Measurements from ENCODE around the gene SOX30.
"Not testable (repeated sequence)": the region's sequence is repeated elsewhere in the genome, so short reads cannot be mapped to it uniquely, and the experiment has no call there.

Gene SOX30

DNA sequence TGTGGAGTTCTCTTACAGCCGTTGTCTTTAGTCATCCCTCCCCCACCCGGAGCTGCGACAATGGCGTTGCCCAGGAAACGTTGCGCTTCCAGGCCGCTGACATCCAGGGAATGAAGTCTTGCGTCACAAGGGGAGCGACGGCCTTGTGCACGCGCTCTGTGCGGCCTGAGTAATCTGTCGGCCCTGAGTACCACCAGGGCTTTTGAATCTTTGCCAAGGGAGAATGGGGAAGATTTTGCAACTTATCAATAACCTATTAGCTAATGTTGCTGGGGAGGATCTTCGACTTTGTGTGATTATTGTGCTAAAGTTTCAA, at the start of gene SOX30:
TSS of gene SOX30 (minus strand) at position 62 of the 316 bp plus-strand sequence. CDS start 360 bp downstream, outside the sequence.
- in situ Hi-C loops (cut with MboI; ENCODE audit: low sequenced_read_pairs) = no loop called here

DNA sequence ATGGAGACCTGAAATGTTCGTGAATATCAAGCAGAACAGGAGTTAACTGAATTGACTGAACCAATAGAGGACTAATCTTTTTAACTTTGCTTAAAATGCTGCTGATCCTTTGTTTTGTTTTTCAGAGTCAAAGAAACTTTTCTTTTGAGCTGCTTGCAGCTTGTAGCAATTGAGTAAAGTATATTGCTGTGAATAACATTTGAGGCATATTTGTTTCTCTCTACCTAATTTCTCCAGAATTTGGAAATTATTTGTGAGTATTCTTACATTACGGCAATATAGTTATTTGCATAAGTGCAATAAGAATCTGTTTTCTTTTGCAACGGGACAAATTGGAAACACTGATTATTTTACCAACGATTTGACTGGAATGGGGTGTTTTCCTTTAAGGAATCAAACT, 46.4 kb upstream of the SOX30 start:
- in situ Hi-C loops (cut with MboI; ENCODE audit: low sequenced_read_pairs) = not testable (repeated sequence)

DNA sequence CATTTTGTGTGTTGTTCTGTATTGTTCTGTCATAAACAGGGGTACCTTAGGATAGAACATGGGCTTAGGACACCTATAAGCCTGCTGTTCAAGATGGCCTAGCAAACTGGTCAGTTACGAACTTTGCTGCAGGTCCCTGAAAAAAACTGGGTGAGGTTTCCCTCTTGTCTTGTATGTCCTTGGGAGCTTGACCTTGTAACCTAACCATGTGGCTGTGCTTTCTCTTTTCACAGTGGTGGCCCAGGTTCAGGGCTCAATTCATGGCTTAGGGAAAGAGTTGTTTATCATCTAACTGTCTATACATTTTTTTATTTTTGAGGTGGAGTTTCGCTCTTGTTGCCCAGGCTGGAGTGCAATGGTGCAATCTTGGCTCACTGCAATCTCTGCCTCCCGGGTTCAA, 43.9 kb upstream of the SOX30 start:
- in situ Hi-C loops (cut with MboI; ENCODE audit: low sequenced_read_pairs) = not testable (repeated sequence)

DNA sequence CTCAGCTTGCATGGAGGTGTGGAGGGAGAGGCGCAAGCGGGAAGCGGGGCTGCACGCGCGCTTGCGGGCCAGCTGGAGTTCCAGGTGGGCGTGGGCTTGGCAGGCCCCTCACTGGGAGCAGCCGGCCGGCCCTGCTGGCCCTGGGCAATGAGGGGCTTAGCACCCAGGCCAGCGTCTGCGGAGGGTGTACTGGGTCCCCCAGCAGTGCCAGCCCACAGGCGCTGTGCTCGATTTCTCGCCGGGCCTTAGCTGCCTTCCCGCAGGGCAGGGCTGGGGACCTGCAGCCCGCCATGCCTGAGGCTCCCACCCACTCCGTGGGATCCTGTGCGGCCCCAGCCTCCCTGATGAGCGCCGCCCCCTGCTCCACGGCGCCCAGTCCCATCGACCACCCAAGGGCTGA, 41.6 kb upstream of the SOX30 start:
- in situ Hi-C loops (cut with MboI; ENCODE audit: low sequenced_read_pairs) = not testable (repeated sequence)

DNA sequence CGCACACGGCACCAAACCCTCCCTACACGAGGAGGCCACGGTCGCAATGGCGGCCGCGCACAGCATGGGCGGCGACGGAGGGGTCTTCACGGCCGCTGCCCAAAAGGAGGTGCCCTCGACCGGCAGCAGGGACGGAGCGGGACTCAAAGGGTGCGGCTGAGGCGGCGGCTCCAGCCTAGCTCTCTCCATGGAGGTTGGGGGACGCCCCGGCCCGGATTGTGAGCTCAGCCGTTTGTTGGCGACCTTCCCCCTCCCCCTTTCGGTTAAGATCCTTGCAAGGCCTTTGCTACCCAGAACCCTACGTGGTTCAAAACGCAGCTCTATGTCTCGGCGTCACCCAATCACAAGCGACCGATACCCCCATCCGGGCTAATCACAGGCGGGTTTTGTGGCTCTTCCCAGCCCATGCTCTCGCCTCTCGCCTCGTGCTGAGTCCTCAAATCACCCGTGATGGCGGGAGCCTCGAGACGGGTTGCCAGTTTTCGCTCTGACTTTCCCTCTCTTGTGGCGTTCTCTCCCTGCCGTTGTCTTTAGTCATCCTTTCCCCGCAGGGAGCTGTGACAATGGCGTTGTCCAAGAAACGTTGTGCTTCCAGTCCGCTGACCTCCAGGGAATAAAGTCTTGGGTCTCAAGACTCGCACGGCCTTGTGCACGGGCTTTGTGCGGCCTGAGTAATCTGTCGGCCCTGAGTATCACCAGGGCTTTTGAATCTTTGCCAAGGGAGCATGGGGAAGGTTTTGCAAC, 38.6 kb upstream of the SOX30 start:
- in situ Hi-C loops (cut with MboI; ENCODE audit: low sequenced_read_pairs) = no loop called here

DNA sequence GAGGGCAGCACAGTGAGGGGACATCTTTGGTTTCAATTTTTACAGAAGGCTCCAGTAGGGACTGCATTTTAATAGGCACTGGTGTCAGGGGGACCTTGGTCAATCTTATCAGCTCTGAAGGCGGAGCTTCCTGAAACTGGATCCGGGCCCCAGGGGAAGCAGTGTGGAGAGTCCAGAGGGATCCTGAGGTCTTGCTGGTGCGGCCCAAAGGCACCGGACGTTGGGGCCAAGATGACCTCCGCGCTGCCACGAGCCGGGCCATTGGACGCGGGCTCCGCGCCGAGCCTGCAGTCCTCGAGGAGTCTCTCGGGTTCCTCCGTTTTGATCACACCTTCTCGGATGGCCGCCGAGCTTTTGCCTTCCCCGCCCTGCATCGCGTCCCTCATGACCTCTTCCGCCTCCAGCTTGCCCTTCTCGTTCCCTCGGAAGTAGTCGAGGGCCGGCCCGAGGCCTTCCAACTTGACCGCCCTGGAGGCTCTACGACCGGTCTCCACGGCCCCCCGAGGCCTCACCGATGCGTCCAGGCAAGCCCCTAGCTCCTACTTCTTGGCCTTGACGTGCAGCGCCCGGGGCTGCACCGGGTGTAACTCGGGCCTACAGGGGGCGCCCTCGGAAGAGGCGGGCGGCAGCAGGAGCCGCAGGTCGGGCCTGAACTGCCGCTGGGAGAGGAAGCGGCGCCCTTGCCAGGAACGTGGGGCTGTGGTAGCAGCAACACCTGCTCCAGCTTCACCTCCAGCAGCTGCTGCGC, 37.9 kb upstream of the SOX30 start:
- in situ Hi-C loops (cut with MboI; ENCODE audit: low sequenced_read_pairs) = no loop called here

DNA sequence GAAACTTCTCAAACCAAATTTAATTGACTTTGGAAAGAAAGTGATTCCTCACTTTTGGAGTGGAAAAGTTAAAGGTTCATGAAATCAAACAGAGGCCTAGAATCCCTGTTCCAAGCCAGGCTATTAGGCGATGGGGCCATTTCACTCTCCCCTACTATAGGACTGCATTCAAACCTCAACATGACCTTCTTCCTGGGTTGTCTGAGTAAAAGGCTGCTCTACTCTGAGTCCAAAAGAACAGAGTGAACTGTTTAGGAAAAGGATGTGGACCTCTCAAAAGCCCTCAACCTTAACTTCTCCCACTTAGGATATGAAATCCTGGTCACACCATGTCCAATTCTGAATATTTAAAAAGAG, 34.9 kb upstream of the SOX30 start:
- in situ Hi-C loops (cut with MboI; ENCODE audit: low sequenced_read_pairs) = no loop called here

DNA sequence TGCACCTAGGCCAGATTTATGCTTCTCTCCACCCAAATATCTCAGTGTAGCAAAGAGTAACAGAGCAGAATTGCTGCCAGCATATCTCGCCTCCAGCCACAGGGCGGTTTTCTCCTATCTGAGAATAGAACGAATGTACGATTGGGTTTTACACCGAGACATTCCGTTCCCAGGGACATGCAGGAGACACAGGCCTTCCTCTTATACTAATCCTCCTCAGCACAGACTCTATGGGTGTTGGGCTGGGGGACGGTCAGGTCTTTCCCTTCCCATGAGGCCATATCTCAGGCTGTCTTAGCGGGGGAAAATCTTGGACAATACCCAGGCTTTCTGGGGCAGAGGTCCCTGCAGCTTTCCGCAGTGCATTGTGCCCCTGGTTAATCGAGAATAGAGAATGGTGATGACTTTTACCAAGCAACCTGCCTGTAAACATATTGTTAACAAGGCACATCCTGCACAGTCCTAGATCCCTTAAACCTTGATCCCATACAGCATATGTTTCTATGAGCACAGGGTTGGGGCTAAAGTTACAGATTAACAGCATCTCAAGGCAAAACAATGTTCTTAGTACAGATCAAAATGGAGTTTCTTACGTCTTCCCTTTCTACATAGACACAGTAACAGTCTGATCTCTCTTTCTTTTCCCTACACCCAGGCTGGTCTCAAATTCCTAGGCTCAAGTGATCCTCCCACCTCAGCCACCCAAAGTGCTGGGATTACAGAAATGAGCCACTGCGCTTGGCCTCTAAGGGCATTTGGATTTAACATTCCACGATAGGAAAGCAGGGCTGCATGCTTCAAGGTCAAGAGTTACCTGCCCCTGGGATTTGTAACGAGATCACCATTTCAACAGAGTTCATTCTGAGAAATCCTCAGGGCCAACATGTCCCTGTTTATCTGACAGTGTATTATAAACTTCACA, 34.3 kb upstream of the SOX30 start:
- in situ Hi-C loops (cut with MboI; ENCODE audit: low sequenced_read_pairs) = not testable (repeated sequence)

DNA sequence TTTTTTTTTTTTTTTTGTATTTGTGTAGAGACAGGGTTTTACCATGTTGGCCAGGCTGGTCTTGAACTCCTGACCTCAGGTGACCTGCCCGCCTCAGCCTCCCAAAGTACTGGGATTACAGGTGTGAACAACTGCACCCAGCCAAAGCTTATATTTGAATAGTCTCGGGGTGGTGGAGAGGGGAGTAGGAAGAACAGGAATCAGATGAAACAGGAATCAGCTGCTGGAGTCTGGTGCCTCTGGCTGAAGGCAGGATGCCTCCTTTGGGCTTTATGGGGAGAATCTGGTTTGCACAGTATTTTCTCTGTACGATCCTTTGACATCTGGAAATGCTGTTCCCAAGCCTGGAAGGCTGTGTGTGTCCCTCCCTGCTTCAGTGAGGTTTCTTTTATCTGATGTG, 30.0 kb upstream of the SOX30 start:
- in situ Hi-C loops (cut with MboI; ENCODE audit: low sequenced_read_pairs) = no loop called here

DNA sequence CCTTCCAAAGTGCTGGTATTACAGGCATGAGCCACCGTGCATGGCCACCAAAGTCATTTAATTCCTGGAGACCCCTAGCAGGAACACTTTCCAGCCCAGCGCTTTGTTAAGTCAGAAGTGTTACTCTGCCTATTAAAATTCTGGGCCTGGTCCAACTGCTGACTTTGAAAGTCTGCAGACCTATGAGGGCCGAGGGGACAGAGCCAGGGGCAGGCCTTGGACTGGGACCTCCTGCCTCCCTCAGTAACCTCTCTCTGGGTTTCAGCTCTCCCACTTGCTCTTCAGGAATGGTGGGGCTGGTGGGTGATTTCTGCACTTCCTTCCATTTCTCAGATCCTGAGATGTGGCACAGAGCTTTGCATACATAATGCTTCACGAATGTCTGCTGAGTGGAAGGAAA, 28.8 kb upstream of the SOX30 start:
- in situ Hi-C loops (cut with MboI; ENCODE audit: low sequenced_read_pairs) = no loop called here

DNA sequence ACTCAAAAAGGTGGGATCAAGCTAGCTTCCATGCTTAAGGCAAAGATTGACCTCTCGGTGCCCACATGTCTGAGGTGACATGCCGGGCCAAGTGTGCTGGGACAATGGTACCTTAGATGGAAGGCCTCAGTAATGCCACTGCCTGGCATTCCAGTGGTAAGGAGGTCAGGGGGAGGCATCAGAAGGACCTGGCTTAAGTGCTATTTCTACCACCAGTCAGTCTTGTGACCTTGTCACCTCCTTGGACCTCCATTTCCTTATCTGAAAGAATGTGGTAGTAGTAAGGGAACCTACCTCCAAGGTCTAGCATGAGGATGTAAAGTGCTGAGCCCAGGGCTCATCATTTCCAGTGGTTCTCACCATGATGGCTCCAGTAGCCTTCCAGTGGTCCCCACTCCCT, 28.0 kb upstream of the SOX30 start:
- in situ Hi-C loops (cut with MboI; ENCODE audit: low sequenced_read_pairs) = no loop called here

DNA sequence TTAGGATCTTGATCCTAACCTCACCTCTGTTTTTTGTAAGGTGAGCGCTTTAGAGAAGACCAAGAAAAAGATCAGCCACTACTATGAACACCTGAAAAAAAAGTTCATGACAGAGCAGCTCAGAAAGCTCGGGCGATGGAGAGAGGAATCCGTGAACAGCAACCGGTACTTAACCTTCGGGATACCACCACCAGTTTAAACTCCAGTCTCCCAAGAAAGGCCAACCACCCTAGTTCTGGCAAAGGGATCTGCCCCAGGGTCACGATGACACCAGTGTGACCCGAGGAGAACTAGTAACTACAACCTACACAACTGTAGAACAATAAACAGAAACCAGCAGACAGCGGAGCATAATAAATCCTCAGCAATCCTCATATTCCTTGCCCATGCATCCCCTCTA, 27.6 kb upstream of the SOX30 start:
- in situ Hi-C loops (cut with MboI; ENCODE audit: low sequenced_read_pairs) = no loop called here

DNA sequence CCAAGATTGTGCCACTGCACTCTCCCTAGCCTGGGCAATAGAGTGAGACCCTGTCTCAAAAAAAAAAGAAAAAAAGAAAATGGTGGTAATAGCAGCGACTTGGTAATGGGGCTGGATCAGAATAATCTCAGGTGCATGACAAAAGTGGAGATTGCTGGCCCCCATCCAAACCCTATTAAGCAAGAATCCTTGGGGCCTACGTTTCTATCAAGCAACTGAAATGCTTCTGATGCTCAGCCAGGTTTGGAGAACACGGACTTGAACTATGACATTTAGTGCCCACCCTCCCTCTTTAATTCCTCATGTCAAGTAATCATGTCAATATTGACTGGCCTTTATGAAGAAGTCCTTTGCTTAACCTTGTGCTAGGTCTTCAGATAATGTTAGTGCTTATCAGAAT, 25.7 kb upstream of the SOX30 start:
- in situ Hi-C loops (cut with MboI; ENCODE audit: low sequenced_read_pairs) = no loop called here

DNA sequence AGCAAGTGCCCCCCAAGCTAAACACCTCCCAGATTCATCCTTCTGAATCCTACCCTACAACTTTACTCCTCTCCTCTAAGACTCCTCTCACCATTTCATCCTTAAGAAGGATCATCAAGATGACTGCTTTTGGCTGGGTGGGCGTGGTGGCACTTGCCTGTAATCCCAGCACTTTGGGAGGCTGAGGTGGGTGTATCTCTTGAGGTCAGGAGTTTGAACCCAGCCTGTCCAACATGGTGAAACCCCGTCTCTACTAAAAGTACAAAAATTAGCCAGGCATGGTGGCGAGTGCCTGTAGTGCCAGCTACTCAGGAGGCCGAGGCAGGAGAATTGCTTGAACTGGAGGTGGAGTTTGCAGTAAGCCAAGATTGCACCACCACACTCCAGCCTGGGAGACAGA, 22.1 kb upstream of the SOX30 start:
- in situ Hi-C loops (cut with MboI; ENCODE audit: low sequenced_read_pairs) = not testable (repeated sequence)

DNA sequence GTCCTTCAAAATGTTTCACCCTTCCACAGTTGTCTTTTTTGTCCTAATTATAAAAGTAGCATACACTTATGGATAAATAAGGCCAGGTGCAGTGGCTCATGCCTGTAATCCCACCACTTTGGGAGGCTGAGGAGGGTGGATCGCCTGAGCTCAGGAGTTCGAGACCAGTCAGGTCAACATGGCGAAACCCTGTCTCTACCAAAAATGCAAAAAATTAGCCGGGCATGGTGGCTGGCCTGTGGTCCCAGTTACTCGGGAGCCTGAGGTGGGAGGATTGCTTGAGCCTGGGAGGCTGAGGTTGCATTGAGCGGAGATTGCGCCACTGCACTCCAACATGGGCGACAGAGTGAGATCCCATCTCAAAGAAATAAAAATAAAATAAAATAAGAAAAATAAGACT, 20.7 kb upstream of the SOX30 start:
- in situ Hi-C loops (cut with MboI; ENCODE audit: low sequenced_read_pairs) = no loop called here

DNA sequence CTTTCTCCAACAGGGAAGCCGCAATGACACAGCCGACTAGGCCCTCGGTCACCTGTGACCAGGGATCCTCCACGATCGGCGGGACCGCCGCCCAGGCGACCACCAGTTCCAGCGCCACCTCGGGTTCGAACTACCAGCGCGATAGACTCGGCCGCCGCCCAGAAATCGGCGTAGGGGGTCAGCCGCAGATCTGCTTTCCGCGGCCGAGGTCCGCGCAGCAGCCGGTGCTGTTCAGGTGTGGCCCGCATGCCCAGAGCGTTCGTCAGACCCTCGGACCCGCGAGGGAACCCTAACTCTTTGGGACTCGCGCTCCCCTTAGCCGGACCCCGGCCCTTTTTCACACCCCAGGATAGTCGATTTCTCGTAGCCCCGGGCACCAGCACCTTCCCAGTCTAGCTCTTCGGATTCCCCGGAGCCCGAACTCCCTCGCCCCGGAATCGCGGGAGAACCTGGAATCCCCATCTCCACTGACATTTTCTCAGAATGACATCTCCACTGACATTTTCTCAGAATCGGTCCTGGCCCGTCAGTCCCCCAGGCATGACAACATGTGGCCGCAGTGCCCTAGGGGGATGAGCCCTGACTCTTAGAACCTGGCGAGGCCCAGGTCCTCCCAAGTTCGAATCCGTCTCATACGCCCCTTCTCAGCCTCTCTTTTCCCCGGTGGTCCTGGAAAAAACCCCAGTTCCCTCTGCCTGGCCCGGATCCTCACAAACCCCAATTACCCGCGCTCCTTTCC, 19.5 kb upstream of the SOX30 start:
- in situ Hi-C loops (cut with MboI; ENCODE audit: low sequenced_read_pairs) = no loop called here

DNA sequence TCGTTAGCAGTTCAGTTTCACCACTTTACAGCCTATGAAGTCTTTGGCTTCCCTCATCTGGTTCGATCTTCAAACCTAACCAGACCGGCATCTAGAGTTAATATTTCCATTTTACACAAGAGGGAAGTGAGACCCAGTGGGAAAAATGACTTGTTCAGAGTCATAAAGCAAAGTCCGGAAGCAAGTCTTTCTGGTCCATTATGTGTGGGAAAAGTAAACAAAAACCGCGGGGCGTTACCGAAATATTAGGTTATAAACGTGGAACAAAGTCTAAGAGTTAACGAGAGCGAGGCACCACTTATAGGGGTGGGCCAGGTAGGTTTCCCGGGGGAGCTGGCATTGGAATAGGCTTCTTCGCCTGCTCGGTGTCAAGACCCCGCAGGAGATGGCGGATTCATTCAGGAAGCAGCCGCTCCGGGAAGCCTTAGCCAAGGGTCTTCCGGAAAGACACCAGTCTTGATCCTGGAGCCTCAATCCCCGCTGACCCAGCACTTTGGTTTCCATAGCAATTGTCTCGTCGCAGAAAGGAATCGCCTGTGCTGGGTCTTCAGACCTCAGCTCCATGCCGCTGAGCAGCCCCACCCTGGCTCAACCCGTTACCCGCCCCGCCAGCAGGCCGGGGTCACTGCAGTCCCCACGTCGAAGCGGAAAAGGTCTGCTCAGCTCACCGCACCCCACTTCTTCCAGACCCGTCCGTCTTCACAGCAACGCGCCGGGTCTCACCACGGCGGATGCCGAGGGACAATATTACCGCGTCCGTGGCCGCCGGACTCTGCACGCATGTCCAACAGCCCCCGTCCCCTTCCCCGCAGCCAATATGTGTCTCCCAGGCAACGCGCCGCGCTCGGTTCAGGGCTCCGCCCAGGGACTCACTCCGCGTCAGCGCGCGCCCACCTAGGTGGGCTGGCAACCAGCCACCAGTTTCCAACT, 18.7 kb upstream of the SOX30 start, which contains the start of gene C5orf52:
TSS of gene C5orf52 (plus strand) at position 872 of the 930 bp plus-strand sequence. CDS start 82 bp downstream, outside the sequence.
- in situ Hi-C loops (cut with MboI; ENCODE audit: low sequenced_read_pairs) = no loop called here

DNA sequence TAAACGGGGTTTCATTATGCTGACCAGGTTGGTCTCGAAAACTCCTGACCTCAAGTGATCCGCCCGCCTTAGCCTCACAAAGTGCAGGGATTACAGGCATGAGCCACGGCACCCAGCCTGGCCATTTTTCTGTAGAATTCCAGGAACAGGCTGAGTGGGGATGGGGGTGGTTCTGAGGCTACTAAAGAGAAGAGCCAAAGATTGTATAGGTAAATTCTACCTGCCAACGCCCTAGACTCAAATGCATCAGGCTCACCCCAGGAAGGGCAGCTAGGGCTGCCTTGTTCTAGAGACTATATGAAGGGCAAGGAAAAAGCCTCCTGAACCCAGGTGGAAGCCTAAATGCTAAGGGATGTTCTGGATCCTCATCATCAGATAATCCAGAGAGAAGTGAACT, 17.5 kb upstream of the SOX30 start:
- in situ Hi-C loops (cut with MboI; ENCODE audit: low sequenced_read_pairs) = no loop called here

DNA sequence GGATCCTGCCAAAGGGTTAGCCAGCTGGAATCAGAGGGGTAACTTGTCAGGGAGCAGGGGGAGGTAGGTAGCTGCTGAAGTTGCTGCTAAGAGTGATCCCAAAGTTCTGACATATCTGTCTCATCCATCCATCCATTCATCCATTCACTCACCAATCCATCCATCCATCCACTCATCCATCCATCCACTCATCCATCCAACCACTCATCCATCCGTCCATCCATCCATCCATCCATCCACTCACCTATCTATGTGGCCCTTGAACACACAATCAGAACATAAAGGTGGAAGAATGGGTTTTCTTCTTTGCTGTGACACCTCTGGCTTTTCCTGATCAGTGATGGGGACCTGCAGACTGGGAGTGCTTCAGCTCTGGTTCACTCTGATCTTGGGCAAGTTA, 16.1 kb upstream of the SOX30 start:
- in situ Hi-C loops (cut with MboI; ENCODE audit: low sequenced_read_pairs) = no loop called here
